Eye (tissue), 1 donor: ENCODE results near the gene SLC1A1.

Experiments
- DNase-seq: peaks from one replicate; pipeline ENCODE4 v3.0.0-alpha.2; 2015

SLC1A1 gene

DNA sequence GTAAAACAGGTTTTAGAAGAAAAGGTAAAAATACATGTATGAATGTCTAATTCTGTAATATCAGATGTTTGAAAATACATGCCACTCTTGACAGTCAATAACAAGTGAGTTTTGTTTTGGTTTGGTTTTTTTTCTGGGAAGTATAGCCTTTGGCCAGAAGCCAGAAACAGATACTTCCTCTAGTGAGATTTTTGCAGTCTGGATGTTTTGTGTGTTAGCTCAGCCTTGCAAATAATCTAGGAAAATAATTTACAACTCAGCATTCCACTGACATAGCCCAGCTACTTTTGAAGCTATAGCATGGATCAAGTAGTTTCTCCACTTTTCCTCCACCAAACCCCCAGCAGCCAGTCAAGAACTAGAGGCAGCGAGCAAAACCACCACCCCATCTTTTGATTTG is 56.7 kb downstream of the SLC1A1 start:
- peak; percentile 17 for DNase-seq

DNA sequence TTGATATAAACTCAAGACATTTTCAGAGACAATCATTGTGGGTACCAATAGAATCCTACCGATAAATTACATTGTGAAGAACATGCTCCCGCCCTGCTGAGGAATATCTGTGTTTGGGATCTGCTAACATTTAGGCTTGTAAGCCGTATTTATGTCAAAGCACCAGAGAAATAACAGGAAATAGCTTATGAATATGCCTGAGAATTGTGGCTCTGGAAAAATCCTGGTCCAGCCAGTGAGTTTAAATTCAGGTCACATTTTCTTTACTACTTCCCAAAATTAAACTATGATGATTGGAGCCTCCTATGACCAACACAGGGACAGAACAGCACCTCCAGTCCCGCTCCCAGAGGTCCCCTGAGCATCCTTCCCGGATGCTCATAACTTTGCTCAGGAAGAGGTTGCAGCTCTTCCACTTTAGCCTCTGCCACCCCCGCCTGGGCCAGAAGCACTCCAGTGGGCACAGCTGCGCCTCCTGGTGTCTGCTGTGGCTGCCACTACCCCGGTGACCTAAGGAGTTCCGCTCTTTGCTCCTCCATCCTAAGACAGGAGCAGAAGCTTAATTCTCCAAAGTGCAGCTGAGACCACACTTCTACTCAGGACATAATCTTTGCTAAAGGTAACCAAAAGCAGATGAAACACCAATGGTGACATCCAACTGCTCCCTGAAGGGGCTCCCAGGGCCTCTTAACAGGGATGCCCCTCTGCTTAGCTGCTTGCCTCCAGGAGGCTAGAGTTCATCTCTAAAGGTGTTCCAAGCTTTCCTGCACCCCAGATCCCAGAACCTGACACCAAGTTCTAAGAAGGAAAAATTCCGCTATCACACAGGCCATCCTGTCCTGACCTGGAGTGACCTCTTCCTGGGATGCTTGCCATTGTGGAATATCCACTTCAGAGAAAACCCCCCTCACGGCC is 58.8 kb downstream of the SLC1A1 start:
- DNase-seq = no peak

DNA sequence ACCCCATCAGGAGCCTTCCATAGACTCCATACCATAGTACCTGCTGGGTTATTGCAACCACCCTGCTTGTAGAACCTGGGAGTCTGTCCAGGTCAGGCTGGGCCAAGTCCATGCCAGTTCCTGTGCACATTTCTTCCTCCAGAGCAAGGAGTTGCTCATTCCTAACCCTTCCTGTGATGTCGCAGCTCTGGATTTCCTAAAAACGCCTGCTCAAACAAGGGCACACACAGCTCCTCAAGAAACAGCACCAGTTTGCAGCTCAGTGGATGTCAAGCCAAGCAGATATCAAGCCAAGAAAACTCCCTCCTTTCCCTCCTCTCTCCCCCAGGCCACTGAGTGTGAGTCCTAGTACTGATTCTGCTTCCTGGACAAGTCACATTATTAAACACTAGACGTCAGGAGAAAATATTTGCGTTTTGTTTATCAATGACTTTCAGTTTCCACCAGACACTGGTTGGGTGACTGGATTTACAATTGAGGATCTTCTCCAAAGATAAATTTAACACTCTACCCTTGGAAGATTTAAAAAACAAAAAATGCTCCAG is 59.6 kb downstream of the SLC1A1 start:
- DNase-seq = no peak

DNA sequence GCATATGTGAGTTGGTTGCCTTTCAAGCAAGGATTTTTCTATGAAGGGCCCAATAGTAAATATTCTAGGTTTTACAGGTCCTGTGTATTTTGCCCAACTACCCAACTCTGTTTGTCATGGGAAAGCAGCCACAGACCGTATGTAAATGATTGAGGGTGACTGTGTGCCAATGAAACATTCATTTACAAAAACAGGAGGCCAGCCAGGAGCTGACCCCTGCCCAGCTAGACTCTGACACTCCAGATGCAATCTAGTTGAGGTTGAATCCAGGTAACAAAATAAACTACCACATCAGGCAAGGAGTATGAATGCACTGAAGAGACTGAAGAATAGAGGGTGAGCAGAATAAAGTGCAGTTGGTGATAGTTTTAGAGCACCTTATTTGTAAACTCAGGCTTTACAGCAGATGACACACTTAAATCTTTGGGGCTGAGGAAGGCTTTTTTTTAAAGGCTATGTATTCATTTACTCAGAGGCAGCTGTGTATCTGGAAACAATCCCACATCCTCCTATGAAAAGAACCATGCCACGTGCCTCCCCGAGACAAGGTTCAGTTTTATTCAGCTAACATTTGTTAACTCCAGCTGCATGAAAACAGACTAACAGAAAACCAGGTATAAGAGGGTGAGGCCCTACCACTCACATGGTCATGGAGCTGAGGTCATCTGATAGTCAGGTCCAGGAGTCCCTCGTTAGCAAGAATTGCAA is 60.7 kb downstream of the SLC1A1 start:
- DNase-seq = no peak

DNA sequence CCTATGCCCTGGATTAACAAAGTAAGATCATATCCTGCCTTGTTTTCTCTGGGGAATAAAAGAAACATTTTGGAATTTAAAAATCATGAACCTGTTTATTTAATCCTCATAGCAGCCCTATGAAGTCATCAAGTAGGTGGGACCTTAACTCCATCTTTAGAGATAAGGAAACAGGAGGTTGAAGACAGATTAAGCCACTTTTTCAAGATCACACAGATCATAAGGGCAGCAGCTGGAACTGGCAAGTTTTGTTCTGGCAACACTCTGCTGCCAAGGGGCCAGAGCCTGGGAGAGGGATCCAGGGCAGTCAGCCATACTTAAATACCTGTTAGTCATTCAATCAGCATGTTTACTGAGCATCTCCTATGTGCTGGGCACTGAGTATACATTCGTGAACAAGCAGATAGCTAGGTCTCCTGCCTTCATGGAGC is 63.7 kb downstream of the SLC1A1 start:
- no peak for DNase-seq

DNA sequence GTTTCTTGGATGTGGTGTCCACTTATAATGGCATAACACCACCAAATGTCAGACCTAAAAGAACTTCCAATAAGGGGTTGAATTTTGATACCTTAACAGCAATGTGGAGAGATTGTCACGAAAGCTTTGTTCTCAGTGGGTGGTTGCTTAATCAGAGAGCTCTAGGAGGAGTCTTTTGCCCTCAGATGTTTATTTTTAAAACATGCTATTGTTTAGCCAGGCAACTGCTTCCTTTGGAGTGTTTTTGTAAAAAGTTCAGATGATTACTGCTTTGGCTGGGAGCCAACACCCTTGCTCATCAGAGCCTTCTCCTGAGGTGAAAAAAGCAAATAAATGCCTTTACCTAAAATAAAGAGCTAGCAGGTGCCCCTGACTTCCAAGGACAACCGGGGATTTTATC is 65.0 kb downstream of the SLC1A1 start:
- no peak for DNase-seq

DNA sequence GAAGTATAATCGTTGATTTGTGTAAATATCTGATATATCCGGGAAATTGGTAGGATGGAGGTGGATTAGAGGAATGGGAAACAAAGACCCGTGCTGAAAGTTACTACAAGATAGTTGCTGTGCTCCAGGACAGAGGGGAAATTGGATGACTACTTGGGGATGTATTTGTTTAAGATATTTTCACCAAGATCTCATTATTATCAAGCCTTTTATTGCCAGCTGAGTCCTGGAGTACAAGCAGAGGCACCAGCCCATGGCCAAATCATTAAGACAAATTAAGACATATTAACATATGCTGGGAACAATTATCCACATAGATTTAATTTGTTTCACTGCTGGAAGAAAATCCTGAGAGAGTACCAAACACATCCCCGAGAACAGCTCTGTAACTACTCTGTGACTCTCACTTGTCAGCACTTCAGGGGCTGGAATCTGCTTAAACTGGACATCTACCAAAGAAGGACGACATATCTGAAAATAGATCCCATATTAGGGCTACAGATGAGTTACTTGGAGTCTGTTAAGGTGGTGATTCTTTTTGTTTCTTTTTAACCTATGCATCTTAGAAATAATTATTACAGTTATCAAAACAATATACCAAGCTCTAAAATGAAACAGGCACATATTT is 68.2 kb downstream of the SLC1A1 start:
- DNase-seq = no peak

DNA sequence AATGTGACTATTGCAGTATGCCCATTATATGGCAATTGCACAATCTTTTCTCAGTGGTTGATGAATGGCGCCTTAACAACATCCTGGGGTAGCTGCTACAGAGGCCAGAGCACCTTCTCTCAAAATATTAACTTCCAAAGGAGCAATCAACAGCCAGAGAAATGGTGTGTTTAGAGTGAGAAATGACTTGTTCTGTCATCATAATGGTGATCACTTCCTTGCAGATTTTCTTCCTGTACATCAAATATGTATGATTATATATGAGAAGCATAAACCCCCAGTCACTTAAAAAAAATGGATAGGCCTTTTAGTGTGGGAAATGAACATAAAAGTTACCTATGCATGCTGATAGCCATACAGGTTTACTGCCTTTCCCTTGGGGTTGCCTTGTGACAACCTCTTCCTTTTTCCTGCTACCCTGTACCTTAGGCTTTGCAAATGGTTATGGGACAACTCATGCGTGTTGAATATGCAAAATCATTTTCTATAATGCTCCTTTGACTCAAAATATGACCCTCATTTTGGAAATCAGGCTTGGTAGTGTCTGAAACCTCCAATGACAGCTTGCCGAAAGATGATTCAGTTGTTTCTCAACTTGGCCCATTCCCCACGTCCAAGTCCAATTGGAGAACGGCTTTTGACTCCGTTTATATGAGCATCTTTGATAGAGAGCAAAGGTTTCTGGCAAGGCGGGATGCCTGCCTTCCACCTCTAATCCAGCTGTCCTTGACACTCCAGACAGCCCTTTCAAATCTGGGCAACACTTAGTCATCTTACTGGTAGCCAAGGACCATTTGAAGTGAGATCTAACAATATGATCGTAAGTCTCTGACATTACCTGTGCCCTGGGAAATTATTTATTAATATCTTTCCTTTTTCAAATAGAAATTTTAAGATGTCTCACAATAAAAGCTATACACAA is 69.3 kb downstream of the SLC1A1 start:
- DNase-seq = no peak

DNA sequence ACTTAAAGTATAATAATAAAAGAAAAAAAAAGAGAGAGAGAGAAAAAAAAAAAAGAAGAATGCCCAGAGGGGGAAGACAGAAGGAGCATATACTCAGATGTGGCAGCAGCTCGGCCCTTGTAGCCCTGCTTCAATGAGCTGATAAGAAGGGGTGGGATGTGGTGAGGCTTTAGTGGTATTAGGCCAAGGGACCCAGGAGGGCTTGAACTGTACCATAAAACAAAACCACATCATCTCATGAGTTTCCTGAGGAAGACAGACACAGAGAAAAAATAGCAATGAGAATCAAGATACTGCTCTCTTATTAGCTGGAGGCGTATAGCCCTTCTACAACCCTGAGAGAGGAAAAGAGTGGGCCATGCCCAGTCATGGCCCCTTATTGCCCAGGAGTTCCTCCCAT is 72.8 kb downstream of the SLC1A1 start:
- DNase-seq = no peak

DNA sequence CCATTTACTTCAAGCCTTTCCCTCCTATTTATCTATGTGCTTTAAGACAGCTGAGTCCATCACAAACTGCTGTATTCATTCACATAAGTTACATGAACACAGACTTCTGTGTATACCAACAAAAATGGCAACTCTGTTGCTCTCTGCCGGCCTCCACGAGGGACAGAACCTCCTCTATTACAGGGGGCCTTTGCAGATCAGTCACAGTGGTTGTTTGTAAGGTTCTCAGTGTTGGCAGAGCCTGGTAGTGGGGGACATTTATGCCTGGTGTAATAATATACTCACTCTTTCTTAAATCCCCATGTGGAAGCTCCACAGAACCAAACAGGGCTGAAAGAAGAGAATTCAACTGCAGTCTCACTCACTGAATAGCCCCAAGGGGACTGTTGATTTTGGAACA is 76.5 kb downstream of the SLC1A1 start:
- no peak for DNase-seq

DNA sequence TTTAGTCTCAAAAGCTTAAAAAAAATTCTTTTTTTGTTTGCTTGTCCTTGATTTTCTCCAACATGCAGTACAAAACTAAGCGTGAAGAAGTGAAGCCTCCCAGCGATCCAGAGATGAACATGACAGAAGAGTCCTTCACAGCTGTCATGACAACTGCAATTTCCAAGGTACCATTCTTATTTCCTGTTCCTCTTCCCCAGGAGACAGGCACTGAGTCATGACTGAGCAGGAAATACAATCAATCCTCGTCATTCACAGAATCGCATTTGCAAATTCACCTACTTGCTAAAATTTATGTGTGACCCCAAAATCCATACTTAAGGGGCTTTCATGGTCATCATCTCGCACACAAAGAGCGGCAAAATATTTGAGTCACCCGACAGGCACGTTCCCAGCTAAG is 77.3 kb downstream of the SLC1A1 start:
- DNase-seq = no peak

DNA sequence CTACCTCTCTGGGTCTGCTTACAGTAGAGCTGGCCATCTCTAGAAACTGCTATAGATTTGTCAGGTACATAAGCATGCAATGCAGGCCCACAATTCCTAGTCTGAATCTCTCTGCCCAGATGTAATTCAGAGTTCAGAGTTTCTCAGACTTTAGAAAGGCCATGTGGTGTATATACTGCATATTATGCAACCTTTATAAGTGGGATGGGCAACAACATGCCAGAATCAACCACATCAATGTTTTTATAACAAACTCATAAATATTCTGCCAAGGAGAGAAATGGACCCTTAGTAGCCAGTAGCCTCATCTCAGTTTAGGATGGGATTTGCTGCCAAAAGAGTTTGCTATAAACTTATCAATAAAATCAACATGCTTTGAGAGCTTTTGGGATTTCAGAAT is 78.8 kb downstream of the SLC1A1 start:
- no peak for DNase-seq

DNA sequence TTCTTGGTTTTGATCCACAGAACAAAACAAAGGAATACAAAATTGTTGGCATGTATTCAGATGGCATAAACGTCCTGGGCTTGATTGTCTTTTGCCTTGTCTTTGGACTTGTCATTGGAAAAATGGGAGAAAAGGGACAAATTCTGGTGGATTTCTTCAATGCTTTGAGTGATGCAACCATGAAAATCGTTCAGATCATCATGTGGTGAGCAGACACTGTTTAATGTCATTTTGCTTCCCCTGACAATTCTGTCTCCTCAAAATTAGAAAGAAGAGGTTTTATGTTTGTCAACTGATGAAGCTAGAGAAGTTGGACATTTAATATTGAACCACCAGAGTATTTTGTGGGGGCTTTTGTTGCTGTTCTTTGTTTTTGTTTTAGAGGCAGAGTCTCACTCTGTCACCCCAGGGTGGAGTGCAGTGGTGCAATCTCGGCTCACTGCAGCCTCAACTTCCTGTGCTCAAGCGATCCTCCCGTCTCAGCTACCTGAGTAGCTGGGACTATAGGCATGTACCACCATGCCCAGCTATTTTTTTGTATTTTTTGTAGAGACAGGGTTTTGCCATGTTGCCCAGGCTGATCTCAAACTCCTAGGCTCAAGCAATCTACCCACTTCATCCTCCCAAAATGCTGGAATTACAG is 82.0 kb downstream of the SLC1A1 start:
- DNase-seq = no peak

DNA sequence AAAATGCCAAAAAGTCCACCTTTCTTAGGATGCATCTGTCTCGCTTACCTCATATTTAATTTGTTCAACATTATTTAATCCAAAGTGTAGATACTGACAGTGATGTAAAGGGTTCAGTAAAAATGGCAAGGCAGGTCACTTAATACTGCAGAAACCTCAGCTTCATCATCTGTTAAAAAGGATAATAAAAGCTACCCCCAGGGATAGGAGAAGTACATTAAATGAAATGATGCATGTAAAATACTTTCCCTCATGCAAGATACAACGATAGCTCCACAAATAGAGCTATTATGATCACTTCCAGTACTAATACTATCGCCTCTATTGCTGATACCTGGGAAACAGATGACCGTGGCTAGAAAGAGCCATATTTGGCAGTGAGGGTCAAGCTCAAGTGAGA is 82.9 kb downstream of the SLC1A1 start:
- no peak for DNase-seq

DNA sequence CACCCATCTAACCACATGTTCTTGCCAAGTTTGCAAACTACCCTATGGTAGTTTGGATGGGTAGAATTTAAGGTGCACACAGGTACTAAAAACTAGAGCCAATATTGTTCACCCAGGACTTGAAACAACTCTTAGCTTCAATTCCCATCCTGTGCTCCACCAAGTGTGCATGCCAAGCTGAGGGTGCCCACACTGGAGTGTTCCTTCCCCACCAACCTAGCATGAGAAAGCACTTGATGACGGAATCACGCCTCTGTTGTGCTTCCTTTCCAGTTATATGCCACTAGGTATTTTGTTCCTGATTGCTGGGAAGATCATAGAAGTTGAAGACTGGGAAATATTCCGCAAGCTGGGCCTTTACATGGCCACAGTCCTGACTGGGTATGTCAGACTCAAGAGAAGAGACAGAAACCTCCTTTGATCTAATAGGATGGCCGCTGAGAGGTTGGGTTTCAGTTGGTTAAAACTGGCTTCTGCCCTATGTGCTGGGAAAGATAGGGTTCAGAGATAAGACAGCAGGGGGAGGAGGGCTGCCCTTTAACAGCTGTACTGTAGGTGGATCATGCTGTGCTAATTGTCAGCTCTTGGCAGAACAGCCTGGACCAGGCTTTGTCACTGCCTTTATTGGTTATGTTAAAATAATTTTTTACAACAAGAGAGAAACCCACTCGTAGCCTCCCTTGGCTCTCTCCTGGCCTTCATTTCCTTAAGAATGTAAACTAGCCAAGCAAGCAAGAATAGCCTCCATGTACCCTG is 83.5 kb downstream of the SLC1A1 start:
- no peak for DNase-seq

DNA sequence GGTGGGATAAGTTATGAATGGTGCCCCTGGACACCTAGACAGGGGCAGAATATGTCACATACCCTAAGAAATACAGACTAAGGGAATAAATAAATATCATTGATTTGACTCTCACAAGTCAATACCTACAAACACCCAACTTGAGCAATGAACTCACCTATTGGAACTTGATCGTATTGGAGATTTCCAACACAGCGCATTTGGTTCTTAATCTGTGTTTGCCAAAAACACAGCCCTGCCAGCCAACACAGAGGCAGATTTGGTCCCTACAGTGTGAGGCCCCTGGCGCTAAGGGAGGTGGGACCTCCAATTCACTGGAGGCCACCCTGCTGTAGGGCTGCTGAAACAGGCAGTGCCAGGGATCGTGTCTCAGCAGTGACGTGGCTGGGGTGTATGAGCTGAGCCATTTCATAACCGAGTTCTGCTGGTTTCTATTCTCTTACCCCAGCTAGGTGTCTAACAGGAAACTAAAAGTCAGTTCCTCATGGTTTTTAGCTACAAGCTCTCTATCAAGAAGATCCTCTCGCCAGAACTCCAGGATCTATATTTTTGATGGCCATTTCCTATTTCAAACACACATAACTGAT is 84.5 kb downstream of the SLC1A1 start:
- DNase-seq = no peak

DNA sequence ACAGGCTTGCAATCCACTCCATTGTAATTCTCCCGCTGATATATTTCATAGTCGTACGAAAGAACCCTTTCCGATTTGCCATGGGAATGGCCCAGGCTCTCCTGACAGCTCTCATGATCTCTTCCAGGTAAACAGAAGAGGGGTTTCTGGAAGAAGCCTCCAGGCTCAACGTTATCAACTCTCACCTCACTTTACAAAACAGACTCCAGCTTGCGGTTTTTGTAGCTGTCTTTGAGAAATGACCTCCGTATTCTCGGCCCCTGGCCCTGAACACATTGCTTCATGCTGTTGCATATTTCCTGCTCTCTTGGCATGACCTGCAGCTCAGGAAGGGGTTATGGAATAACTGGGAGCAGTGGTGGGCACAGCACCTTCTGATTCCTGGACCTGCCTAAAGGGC is 85.7 kb downstream of the SLC1A1 start:
- no peak for DNase-seq

DNA sequence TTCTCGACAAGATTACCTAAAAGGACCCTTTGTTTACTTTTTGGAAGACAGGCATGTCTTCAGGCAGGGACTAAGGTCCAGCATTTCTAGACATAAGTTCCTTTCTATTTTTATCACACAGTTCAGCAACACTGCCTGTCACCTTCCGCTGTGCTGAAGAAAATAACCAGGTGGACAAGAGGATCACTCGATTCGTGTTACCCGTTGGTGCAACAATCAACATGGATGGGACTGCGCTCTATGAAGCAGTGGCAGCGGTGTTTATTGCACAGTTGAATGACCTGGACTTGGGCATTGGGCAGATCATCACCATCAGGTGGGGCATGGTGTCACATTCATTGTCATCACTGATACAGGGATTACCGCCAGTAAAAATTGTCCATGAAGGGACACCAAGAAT is 86.2 kb downstream of the SLC1A1 start:
- DNase-seq = no peak

DNA sequence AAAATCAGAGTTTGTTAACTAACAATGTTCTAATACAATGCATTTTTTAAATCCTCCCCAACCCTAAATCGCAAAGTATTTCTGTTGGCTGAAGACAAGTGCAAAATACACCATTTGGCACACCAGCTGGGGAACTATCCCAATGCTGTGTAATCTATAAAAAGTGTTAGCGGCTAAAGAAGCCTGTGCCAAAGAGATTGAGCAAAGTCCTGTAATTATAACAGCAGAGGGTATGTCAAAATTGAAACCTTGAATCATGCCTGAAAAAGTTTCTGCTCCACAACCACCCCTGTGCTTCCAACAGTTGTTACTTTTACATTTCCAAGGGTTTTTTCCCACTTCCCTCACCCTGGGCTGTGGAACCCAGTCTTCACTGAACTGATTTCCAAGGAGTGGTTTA is 88.7 kb downstream of the SLC1A1 start:
- DNase-seq = no peak

DNA sequence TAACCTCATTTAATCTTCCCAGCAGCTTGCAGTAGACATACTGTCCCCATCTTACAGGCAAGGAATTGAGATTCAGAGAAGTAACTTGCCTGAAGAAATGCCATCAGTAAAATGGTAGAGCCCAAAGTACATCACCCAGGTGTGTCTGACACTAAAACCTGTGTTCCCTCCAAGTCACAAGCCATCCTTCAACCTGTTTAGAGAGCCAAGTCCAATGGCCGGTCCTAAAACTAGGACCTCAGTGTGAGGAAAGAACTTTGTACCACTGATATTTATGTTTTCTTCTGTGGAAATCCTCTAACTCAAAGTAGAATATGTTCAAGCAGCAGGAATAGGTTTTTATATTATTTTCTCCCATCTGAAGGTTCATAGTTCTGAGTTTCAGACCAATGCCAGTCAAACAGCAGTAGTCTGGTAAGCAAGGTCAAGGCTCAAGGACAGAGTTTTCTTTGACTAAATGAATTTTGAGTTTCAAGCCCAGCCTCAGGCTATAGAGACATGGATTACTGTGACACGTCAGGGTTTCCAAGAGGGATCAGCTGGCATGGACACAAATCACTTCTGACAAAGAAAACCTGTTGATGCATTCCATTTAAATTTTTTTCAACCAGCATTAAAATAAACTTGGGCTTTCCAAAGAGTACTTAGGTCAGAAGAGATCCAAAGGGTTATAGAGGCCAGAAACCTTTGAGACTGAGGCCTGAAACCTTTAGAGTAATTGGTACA is 90.9 kb downstream of the SLC1A1 start:
- DNase-seq = peak; percentile 45
